ENCODE results near the gene VPS41.
A peak's percentile ranks its signal among the peaks of the same experiment; 100 is the strongest.

Gene VPS41

DNA sequence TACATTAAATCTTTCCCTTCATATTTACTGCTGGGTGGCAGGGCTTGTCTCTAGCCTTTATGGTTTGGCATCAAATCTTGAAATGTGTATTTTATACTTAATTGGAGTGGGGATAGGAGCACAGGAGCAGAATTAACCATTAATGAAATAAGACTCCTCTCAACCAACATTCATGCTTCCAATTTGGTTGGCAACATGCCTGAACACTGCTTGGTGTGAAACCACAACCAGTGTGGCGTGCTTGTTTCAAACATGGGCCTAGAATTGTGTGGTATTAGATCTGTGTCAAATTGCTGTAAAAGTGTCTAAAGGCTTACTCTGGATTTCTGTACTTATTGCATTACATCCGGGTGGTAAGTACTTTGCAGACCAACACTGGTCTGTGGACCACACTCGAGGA lies 25.1 kb upstream of the VPS41 start:
- H3K9me3 Mint-ChIP-seq: no peaks in the 10 kb centered on the region

DNA sequence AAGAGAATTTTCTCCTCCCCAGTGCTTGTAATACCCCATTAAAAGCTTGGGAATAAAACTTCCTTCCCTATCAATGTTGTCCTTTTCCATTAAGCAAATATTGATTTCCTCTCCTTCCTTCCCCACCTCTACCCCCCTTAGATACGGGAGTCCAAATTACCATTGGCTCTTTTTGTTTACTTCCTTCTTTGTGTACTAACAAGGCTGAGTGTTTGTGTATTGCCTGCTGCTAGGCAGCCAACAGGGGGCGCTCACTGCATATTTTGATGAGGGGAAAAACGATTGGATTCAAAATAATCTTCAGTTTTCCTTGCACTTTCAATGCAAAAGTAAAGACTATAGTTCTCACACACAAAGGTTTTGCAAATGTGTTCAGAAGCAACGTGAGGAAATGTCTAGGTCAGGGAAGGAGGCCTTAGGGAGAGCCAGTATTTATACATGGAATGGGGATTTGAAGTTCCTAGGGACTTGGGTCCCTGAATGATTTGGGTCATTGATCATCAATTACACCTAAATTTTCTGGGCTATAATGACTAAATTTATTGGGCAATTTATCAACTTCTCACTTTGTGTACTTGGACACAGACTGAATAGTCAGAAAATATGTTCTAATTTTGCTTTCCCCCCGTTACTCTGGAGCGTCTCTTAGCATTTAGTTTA lies 23.6 kb upstream of the VPS41 start:
- H3K27ac Mint-ChIP-seq (ENCODE audit: low read depth): no peak overlapping the region
- peaks cover 28% of the 10 kb centered on the region for H3K27me3 Mint-ChIP-seq
- peaks cover 5% of the 10 kb centered on the region for H3K4me1 Mint-ChIP-seq
- ATAC-seq (replicated peaks; ENCODE audit: extremely low read depth, poor library complexity, severe bottlenecking): no peak
- DNase-seq (ENCODE audit: low spot score in 2 of 2): no peak
- H3K9me3 Mint-ChIP-seq: no peaks in the 10 kb centered on the region
- no peaks in the 10 kb centered on the region for H3K36me3 Mint-ChIP-seq (ENCODE audit: insufficient read depth)
- no peak overlapping the region for H3K4me3 Mint-ChIP-seq

More for the DNA sequence above, 25.1 kb upstream of the VPS41 start:
- no peaks in the 10 kb centered on the region for H3K36me3 Mint-ChIP-seq (ENCODE audit: insufficient read depth)
- H3K4me3 Mint-ChIP-seq: no peak overlapping the region
- peaks cover 29% of the 10 kb centered on the region for H3K27me3 Mint-ChIP-seq
- no peak for DNase-seq (ENCODE audit: low spot score in 2 of 2)
- peaks cover 5% of the 10 kb centered on the region for H3K4me1 Mint-ChIP-seq
- H3K27ac Mint-ChIP-seq (ENCODE audit: low read depth): no peak overlapping the region
- ATAC-seq (replicated peaks; ENCODE audit: extremely low read depth, poor library complexity, severe bottlenecking): no peak

DNA sequence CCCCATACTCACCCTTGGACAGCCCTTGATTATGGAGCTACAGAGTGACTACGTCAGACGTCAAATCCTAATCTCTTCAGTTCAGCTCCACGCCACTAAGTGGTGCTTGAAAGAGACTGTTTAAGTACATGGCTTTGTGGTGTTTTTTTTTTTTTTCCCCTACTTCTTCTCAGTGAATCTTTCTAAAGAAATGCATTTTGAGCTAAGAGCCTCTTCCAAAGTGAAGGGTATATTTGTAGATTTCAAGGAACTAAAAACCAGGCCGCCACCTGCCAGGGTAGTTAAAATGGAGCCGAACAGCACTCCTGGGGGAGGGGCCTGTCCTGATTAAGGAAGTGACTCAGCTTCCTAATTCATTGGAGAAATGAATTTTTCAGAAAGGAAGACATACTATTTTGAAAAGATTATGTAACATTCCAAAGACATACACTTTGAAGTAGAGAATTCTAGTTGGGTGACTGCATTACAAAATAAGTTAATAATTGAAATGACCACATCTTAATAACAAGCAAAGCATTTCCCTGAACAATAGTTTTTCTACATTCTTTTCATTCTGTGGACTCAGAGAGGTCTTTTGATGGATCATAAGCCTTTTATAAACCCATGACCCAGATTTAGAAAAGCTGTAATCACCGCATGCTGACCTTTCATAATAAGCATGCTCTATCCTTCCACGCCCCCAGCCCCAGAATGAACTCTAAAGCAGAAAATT lies 20.6 kb upstream of the VPS41 start:
- no peaks in the 10 kb centered on the region for H3K36me3 Mint-ChIP-seq (ENCODE audit: insufficient read depth)
- ATAC-seq (replicated peaks; ENCODE audit: extremely low read depth, poor library complexity, severe bottlenecking) (no peak), DNase-seq (ENCODE audit: low spot score in 2 of 2) (no peak)
- no peaks in the 10 kb centered on the region for H3K9me3 Mint-ChIP-seq
- peaks cover 11% of the 10 kb centered on the region for H3K27me3 Mint-ChIP-seq
- peaks cover 5% of the 10 kb centered on the region for H3K4me1 Mint-ChIP-seq
- no peak overlapping the region for H3K27ac Mint-ChIP-seq (ENCODE audit: low read depth)
- no peak overlapping the region for H3K4me3 Mint-ChIP-seq

DNA sequence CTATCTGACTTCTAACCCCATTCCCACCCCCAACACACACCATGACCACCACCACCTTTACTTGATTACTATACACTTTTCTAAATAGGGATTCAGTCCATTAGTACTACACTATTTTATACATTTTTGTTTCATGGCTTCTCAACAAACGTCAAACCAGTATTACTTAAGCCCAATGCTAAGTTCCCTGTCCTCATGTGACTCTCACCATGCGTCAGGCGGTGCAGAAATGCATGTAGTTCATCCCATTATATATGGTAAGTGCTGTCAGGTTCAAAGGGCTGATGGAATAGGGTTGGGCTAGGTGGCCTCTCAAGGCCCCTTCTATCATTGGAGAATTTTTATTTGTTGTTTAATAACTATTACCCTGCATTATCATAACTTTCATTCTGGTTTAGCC lies 19.5 kb upstream of the VPS41 start:
- H3K27me3 Mint-ChIP-seq: peaks cover 11% of the 10 kb centered on the region
- H3K4me3 Mint-ChIP-seq: no peak overlapping the region

DNA sequence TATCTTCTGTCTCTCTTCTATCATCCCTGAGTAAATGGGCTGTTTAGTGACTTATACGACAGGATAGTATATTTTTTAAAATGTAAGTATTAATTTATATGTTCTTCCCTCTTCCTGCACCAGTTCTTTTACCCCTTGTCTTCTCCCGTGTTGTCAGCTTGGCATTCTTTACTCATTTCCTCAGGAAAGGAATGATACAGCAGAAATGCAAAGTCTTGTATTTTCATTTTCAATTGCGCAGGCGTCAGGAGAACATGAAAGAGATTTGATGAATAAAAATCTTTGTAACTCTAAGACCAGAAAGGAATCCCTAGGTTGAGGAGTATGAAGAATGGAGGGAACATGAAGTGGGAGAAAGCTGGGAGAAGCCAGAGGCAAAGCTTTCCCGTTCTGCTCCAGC lies 18.8 kb upstream of the VPS41 start:
- Mint-ChIP-seq H3K27ac (ENCODE audit: low read depth) (no peak overlapping the region), H3K27me3 (peaks cover 11% of the 10 kb centered on the region), H3K4me1 (peaks cover 4% of the 10 kb centered on the region), H3K4me3 (no peak overlapping the region), H3K9me3 (no peaks in the 10 kb centered on the region), H3K36me3 (ENCODE audit: insufficient read depth) (no peaks in the 10 kb centered on the region)
- DNase-seq (ENCODE audit: low spot score in 2 of 2): no peak
- ATAC-seq (replicated peaks; ENCODE audit: extremely low read depth, poor library complexity, severe bottlenecking): no peak

More for the DNA sequence above, 19.5 kb upstream of the VPS41 start:
- Mint-ChIP-seq H3K27ac (ENCODE audit: low read depth) (no peak overlapping the region), H3K36me3 (ENCODE audit: insufficient read depth) (no peaks in the 10 kb centered on the region), H3K4me1 (peaks cover 5% of the 10 kb centered on the region), H3K9me3 (no peaks in the 10 kb centered on the region)
- ATAC-seq (replicated peaks; ENCODE audit: extremely low read depth, poor library complexity, severe bottlenecking) (no peak), DNase-seq (ENCODE audit: low spot score in 2 of 2) (no peak)

DNA sequence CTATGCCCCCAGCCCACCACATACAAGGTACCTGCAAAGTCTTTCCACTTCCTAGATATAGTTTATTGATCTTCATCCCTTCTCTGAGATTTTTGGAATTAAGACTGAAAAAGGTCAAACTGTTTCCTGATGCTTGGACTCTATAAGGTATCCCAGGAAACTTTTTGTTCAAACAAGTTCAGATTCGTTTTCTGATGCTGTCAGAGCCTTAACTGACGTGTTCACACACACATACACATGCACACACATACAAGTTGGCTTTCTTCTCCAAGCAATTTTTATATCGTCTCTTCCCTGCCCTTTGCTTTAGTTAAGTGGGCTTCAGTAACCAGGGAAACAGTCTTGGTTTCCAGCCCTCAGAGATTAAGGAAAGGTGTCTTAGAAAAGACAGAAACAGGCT lies 11.7 kb upstream of the VPS41 start:
- H3K4me3 Mint-ChIP-seq: no peak overlapping the region
- no peaks in the 10 kb centered on the region for H3K36me3 Mint-ChIP-seq (ENCODE audit: insufficient read depth)
- H3K27me3 Mint-ChIP-seq: peaks cover 25% of the 10 kb centered on the region
- no peaks in the 10 kb centered on the region for H3K4me1 Mint-ChIP-seq
- DNase-seq (ENCODE audit: low spot score in 2 of 2): no peak
- no peak for ATAC-seq (replicated peaks; ENCODE audit: extremely low read depth, poor library complexity, severe bottlenecking)
- no peaks in the 10 kb centered on the region for H3K9me3 Mint-ChIP-seq
- no peak overlapping the region for H3K27ac Mint-ChIP-seq (ENCODE audit: low read depth)

DNA sequence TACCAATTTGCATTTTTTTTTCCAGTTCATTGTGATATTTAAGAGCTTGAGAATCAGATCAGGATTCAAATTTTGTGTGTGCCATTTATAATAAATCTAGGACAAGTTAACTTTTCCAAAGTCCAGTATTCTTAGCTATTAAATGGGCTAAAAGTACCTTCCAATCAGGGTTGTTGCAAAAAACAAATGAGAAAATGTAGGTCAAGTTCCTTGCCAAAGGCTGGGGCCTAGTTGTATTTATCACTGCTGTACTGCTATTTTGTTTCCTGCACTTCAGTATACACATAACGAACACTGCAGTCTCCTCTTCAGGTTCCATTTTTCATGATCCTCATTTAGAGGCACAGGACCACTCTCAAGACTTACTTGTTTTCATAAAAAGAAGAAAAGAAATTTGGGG lies 7.4 kb upstream of the VPS41 start:
- Mint-ChIP-seq H3K36me3 (ENCODE audit: insufficient read depth) (no peaks in the 10 kb centered on the region), H3K27ac (ENCODE audit: low read depth) (no peak overlapping the region), H3K9me3 (no peaks in the 10 kb centered on the region), H3K4me3 (no peak overlapping the region), H3K4me1 (no peaks in the 10 kb centered on the region), H3K27me3 (peaks cover 23% of the 10 kb centered on the region)
- no peak for DNase-seq (ENCODE audit: low spot score in 2 of 2)
- ATAC-seq (replicated peaks; ENCODE audit: extremely low read depth, poor library complexity, severe bottlenecking): no peak

DNA sequence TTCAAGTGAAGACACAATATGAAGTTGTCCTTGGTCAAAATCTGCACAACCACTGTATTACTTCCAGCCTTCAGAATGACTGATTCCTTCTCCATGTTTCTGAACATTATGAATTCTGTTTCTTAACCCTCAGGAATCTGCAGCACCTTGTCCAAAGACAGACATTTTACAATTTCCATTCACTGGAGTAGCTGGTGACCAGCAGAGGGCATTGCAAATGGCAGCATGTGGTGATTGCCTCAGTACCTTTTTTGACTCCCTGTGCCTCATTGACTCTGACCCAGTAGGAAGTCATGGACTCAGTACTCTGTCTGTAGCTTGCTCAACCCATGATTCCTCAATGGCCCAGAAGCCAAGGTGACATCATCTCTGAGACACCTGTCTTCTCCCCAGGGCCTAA lies 879 bp upstream of the VPS41 start:
- H3K27me3 Mint-ChIP-seq: peaks cover 7% of the 10 kb centered on the region
- H3K9me3 Mint-ChIP-seq: no peaks in the 10 kb centered on the region
- H3K4me3 Mint-ChIP-seq: no peak overlapping the region
- ATAC-seq (replicated peaks; ENCODE audit: extremely low read depth, poor library complexity, severe bottlenecking): no peak
- no peak for DNase-seq (ENCODE audit: low spot score in 2 of 2)
- peaks cover 3% of the 10 kb centered on the region for H3K36me3 Mint-ChIP-seq (ENCODE audit: insufficient read depth)
- no peak overlapping the region for H3K27ac Mint-ChIP-seq (ENCODE audit: low read depth)
- H3K4me1 Mint-ChIP-seq: peaks cover 26% of the 10 kb centered on the region

DNA sequence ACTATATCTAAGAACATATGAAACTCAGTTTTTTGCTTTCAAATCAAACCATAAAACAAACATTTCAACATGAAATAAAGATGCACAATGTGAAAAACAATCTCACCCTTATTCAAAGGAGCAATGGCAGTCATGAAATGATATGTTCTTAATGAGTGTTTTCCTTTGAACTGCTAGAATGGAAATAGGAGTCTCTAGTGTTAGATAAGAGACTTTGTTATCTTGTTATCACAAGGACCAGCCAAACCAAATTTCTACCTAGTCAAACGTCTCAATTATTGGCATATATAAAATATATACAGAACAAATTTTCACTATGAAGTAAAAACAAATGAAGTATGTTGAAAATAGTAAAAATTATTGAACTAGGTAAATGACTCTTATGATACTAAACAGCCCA lies 1.2 kb downstream of the VPS41 start:
- Mint-ChIP-seq H3K4me3 (peak overlapping the region; percentile 89), H3K27ac (ENCODE audit: low read depth) (no peak overlapping the region), H3K9me3 (no peaks in the 10 kb centered on the region), H3K27me3 (no peaks in the 10 kb centered on the region), H3K4me1 (peaks cover 45% of the 10 kb centered on the region), H3K36me3 (ENCODE audit: insufficient read depth) (peaks cover 3% of the 10 kb centered on the region)
- DNase-seq (ENCODE audit: low spot score in 2 of 2): no peak
- no peak for ATAC-seq (replicated peaks; ENCODE audit: extremely low read depth, poor library complexity, severe bottlenecking)

DNA sequence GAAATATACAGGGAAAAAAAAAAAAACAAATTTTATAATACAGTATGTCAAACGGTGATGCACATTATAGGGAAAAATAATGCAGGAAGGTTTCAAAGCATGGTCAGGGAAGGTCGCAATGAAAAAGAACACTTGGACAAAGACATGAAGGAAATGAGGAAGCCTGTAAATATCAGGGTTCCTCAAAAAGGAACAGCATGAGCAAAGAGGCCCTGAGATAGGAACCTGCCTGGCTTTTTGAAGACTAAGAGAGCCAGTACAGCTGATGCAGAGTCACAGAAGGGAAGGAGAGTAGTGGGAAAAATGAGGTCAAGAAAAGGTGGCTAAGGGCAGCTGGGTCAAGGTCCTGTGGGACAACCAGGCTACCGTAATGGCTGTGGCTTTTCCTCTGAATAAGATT lies 1.9 kb downstream of the VPS41 start:
- peaks cover 52% of the 10 kb centered on the region for H3K4me1 Mint-ChIP-seq
- no peaks in the 10 kb centered on the region for H3K27me3 Mint-ChIP-seq
- H3K9me3 Mint-ChIP-seq: no peaks in the 10 kb centered on the region
- H3K27ac Mint-ChIP-seq (ENCODE audit: low read depth): no peak overlapping the region
- DNase-seq (ENCODE audit: low spot score in 2 of 2) (no peak), ATAC-seq (replicated peaks; ENCODE audit: extremely low read depth, poor library complexity, severe bottlenecking) (no peak)
- peaks cover 3% of the 10 kb centered on the region for H3K36me3 Mint-ChIP-seq (ENCODE audit: insufficient read depth)
- no peak overlapping the region for H3K4me3 Mint-ChIP-seq

DNA sequence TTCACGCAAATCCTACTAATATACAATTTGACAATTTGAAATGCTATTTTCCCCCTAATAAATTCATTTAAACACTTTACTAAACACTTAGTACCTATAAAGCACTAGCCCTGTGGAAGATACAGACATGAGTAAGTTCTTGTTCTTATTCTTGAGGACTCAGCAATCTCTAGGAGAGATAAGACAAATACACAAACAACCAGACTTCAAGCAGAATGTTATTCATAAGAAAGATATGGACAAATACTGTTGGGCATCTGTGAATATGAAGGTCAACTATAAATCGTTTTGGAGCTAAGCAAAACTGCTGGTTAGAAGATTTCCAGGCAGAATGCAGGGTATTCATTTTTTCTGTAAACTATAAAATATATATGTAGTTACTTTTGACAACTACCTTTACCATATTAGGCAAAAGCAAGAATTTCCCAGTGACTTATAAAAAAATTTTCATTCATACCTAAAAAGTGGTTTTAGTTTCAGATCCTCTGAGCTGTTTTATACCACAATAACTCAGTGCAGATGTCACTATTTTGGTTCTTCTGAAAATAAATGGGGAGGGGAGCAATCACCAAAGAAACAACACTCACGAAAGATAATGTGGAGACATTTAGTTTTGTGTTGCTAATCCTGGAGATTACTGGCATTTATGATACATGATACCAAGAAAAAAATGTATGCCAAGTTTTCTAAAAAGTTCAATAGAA lies 3.8 kb downstream of the VPS41 start:
- Mint-ChIP-seq H3K4me3 (no peak overlapping the region), H3K9me3 (no peaks in the 10 kb centered on the region), H3K4me1 (peaks cover 67% of the 10 kb centered on the region), H3K27ac (ENCODE audit: low read depth) (no peak overlapping the region), H3K27me3 (no peaks in the 10 kb centered on the region), H3K36me3 (ENCODE audit: insufficient read depth) (peaks cover 3% of the 10 kb centered on the region)
- ATAC-seq (replicated peaks; ENCODE audit: extremely low read depth, poor library complexity, severe bottlenecking) (no peak), DNase-seq (ENCODE audit: low spot score in 2 of 2) (no peak)

DNA sequence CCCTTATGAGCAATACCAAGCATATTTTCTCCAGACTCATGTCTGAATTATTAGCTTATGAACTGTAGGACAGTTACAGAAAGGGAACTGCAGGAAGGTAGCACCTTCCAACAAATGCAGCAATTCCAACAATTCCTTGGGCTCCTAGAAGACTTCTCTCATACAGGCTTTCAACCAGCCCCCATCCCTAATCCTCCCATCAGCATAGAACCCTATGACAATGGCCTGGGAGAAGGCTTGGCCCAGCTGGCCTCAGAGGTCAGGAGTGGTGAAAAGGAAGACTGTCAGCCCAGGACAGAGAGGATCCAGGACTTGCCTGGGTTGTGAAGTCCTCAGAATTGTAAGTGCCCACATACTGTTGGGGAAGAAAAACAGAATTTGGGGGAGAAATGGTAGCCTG lies 5.9 kb downstream of the VPS41 start:
- Mint-ChIP-seq H3K4me3 (no peak overlapping the region), H3K9me3 (no peaks in the 10 kb centered on the region), H3K27me3 (no peaks in the 10 kb centered on the region), H3K4me1 (peaks cover 60% of the 10 kb centered on the region), H3K27ac (ENCODE audit: low read depth) (peak overlapping the region; percentile 19), H3K36me3 (ENCODE audit: insufficient read depth) (peaks cover 2% of the 10 kb centered on the region)
- DNase-seq (ENCODE audit: low spot score in 2 of 2) (no peak), ATAC-seq (replicated peaks; ENCODE audit: extremely low read depth, poor library complexity, severe bottlenecking) (no peak)

DNA sequence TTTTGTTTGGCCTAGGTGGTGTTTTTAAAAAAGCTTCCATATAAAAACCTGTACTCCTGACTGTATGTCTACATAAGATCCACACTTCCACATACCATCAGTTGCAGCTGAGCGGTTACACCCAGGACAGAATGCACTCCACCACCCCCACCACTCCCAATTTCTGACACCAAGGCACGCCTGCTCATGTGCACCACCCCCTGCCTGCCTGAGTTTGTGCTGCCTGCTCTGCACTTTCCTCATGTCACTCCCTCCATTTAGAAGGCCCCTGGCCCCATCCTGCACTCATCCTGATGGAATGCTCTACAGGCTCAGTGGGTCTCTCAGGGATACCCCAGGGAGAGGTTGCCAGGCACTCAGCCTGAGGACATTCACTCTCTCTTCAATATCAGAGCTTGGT lies 6.5 kb downstream of the VPS41 start:
- ATAC-seq (replicated peaks; ENCODE audit: extremely low read depth, poor library complexity, severe bottlenecking) (no peak), DNase-seq (ENCODE audit: low spot score in 2 of 2) (no peak)
- H3K36me3 Mint-ChIP-seq (ENCODE audit: insufficient read depth): peaks cover 5% of the 10 kb centered on the region
- H3K27ac Mint-ChIP-seq (ENCODE audit: low read depth): peak overlapping the region; percentile 19
- no peaks in the 10 kb centered on the region for H3K27me3 Mint-ChIP-seq
- peaks cover 59% of the 10 kb centered on the region for H3K4me1 Mint-ChIP-seq
- no peaks in the 10 kb centered on the region for H3K9me3 Mint-ChIP-seq
- no peak overlapping the region for H3K4me3 Mint-ChIP-seq
